ENCODE results near the gene CUZD1. TPM values are rescaled to one million over a fixed set of nuclear protein-coding genes. Genes with fewer than 3 reads are reported as not detected.

Gene CUZD1
- total and polyA plus RNA-seq, 2 of the 13 experiments (the other 11 are each of a cell fraction or from before 2014, with no cell fraction given), result 0.22 to 0.29 TPM

DNA sequence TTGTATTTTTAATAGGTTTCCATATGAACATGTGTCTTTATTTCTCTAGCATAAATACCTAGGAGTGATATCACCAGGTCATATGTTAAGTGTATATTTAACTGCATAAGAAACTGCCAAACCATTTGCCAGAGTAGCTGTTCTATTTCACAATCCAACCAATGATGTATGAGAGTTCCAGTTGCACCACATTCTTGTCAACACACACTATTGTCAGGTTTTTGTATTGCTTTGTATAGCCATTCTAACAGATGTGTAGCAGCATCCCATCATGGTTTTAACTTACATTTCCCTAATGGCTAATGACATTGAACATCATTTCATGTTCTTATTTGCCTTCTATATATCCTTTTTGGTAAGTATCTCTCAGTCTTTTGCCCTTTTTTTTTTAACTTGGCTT lies 4.1 kb downstream of the CUZD1 start:
- Histone ChIP-seq H3K9me3 (ENCODE audit: low read length) (no peaks in the 10 kb centered on the region), H3K9ac (ENCODE audit: insufficient read depth, low read depth, low read length) (no peak overlapping the region), H3K36me3 (replicated peaks in 1 of 2; ENCODE audit: control insufficient read depth in 1 of 2, insufficient read depth in 2 of 2, low read length in 2 of 2) (no peaks in the 10 kb centered on the region), H2AFZ (ENCODE audit: low read length) (no peak overlapping the region), H3K4me1 (ENCODE audit: insufficient read depth, low read length) (no peaks in the 10 kb centered on the region), H3K79me2 (ENCODE audit: insufficient read depth, low read length) (no peaks in the 10 kb centered on the region), H3K27me3 (ENCODE audit: control insufficient read depth in 1 of 2, insufficient read depth in 2 of 2, low read length in 2 of 2) (no peaks in the 10 kb centered on the region), H3K27ac (ENCODE audit: extremely low read length, insufficient read depth, low read length) (no peak overlapping the region), H3K4me3 (replicated peaks in 1 of 3; ENCODE audit: insufficient read depth in 1 of 3, low read depth in 2 of 3, low read length in 3 of 3) (no peak overlapping the region), H4K20me1 (ENCODE audit: insufficient read depth, low read length) (no peaks in the 10 kb centered on the region), H3K4me2 (ENCODE audit: low read depth, low read length) (no peak overlapping the region)
- TF ChIP-seq ZNF530 (CRISPR knock-in tag; IDR thresholded peaks at IDR 0.05; ENCODE audit: low read depth) (no peak), HMGA1 (CRISPR knock-in tag; conservative IDR thresholded peaks at IDR 0.05) (no peak), JDP2 (CRISPR knock-in tag; IDR thresholded peaks at IDR 0.05; ENCODE audit: borderline replicate concordance) (no peak), ZNF7 (CRISPR knock-in tag; IDR thresholded peaks at IDR 0.05) (peak; percentile 86), SMARCC2 (IDR thresholded peaks at IDR 0.05) (no peak)
- TF ChIP-seq, protein P1, sequence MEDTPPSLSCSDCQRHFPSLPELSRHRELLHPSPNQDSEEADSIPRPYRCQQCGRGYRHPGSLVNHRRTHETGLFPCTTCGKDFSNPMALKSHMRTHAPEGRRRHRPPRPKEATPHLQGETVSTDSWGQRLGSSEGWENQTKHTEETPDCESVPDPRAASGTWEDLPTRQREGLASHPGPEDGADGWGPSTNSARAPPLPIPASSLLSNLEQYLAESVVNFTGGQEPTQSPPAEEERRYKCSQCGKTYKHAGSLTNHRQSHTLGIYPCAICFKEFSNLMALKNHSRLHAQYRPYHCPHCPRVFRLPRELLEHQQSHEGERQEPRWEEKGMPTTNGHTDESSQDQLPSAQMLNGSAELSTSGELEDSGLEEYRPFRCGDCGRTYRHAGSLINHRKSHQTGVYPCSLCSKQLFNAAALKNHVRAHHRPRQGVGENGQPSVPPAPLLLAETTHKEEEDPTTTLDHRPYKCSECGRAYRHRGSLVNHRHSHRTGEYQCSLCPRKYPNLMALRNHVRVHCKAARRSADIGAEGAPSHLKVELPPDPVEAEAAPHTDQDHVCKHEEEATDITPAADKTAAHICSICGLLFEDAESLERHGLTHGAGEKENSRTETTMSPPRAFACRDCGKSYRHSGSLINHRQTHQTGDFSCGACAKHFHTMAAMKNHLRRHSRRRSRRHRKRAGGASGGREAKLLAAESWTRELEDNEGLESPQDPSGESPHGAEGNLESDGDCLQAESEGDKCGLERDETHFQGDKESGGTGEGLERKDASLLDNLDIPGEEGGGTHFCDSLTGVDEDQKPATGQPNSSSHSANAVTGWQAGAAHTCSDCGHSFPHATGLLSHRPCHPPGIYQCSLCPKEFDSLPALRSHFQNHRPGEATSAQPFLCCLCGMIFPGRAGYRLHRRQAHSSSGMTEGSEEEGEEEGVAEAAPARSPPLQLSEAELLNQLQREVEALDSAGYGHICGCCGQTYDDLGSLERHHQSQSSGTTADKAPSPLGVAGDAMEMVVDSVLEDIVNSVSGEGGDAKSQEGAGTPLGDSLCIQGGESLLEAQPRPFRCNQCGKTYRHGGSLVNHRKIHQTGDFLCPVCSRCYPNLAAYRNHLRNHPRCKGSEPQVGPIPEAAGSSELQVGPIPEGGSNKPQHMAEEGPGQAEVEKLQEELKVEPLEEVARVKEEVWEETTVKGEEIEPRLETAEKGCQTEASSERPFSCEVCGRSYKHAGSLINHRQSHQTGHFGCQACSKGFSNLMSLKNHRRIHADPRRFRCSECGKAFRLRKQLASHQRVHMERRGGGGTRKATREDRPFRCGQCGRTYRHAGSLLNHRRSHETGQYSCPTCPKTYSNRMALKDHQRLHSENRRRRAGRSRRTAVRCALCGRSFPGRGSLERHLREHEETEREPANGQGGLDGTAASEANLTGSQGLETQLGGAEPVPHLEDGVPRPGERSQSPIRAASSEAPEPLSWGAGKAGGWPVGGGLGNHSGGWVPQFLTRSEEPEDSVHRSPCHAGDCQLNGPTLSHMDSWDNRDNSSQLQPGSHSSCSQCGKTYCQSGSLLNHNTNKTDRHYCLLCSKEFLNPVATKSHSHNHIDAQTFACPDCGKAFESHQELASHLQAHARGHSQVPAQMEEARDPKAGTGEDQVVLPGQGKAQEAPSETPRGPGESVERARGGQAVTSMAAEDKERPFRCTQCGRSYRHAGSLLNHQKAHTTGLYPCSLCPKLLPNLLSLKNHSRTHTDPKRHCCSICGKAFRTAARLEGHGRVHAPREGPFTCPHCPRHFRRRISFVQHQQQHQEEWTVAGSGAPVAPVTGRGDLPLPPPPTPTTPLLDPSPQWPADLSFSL (CRISPR knock-in tag; IDR thresholded peaks at IDR 0.05), result no peak
- POLR2A ChIA-PET, result no interaction called here
- in situ Hi-C loops (cut with HindIII; ENCODE audit: extremely low pct_ligation_motif_present, low pct_unique_long_range_greater_than_20kb), result no loop called here
- DNase-seq (ENCODE audit: low spot score) (no peak), FAIRE-seq (no peak), ATAC-seq (no peak)
- BruUV-seq (replicated peaks), result no TSS peak
- CTCF ChIA-PET (ENCODE audit: low intra/inter-chr PET ratio, low total read pairs), result no interaction called here
- intact Hi-C loops (cut with micrococcal nuclease; ENCODE audit: unreplicated experiment), result no loop called here
